Stimulated activated CD8-positive, alpha-beta memory T cell treated with anti-CD3 and anti-CD28 coated beads, Interleukin-2, amount 100 ng/mL, for 48 hours (primary cell): ENCODE measurements around the gene MRGPRD.

ENCODE experiments used
- DNase-seq, 2 donors: peaks; one replicate each; pipeline ENCODE4 v3.0.0-alpha.2; 2020; ENCODE audit warnings: low read depth in 2 of 2

The MRGPRD gene

GRCh38 chr11:68980776-68981065, at the start of gene MRGPRD:
Gene MRGPRD (minus strand): TSS chr11:68980986. CDS start chr11:68980986, 0 bp downstream.
- DNase-seq = no peak

GRCh38 chr11:69030301-69030700, 49.5 kb upstream of the MRGPRD start:
- DNase-seq = no peak

- no peak for DNase-seq
These were observed 47.1 kb upstream of the MRGPRD start for GRCh38 chr11:69027704-69028372.

- DNase-seq = no peak
These were observed 43.7 kb upstream of the MRGPRD start for GRCh38 chr11:69024509-69024908.

- no peak for DNase-seq
These were observed 41.5 kb upstream of the MRGPRD start for GRCh38 chr11:69022260-69022659.

GRCh38 chr11:69018924-69019323, 38.1 kb upstream of the MRGPRD start:
- DNase-seq = no peak

- DNase-seq = no peak
These were observed 37.2 kb upstream of the MRGPRD start for GRCh38 chr11:69017951-69018350.

- no peak for DNase-seq
These were observed 34.2 kb upstream of the MRGPRD start for GRCh38 chr11:69014898-69015549.

GRCh38 chr11:69014084-69014851, 33.5 kb upstream of the MRGPRD start:
- no peak for DNase-seq

GRCh38 chr11:69013009-69013951, 32.5 kb upstream of the MRGPRD start, which contains the start of gene MRGPRF:
Gene MRGPRF (minus strand): TSS chr11:69013246. CDS start chr11:69009901, 3,345 bp downstream.
- DNase-seq = no peak

- no peak for DNase-seq
These were observed 31.6 kb upstream of the MRGPRD start for GRCh38 chr11:69012092-69013008.

- no peak for DNase-seq
These were observed 30.9 kb upstream of the MRGPRD start for GRCh38 chr11:69011624-69012091.

GRCh38 chr11:69010964-69011623, 30.3 kb upstream of the MRGPRD start:
- peak; percentile 30 to 43 for DNase-seq

- no peak for DNase-seq
These were observed 29.6 kb upstream of the MRGPRD start for GRCh38 chr11:69010361-69010891.

- no peak for DNase-seq
These were observed 28.8 kb upstream of the MRGPRD start for GRCh38 chr11:69009441-69010211.

GRCh38 chr11:69008737-69009440, 28.1 kb upstream of the MRGPRD start:
- DNase-seq = no peak

- no peak for DNase-seq
These were observed 27.2 kb upstream of the MRGPRD start for GRCh38 chr11:69007975-69008381.

GRCh38 chr11:69006816-69007215, 26.0 kb upstream of the MRGPRD start:
- DNase-seq = no peak
